Adrenal gland (tissue), 12 donors: ENCODE results near the gene CCNK. TPM values are rescaled to one million over a fixed set of nuclear protein-coding genes. Genes with fewer than 3 reads are reported as not detected.

ENCODE experiments used
- DNase-seq, 7 donors: peaks; one replicate each; pipeline ENCODE4 v3.0.0-alpha.2; 2019 to 2020
- H3K27ac ChIP-seq, 5 donors: fragments of 200-600 bp; sonication (generic) in 4 of 5; 1 replicate in 3 of 5; 2 replicates in 2 of 5; pipeline versions ENCODE4 v1.5.1 to v1.8.0; 2016 to 2020; ENCODE audit warnings: mild to moderate bottlenecking in 1 of 5
- H3K27me3 ChIP-seq: fragments of 200-600 bp; 2 replicates; pipeline ENCODE4 v1.8.0; 2021
- H3K36me3 ChIP-seq, 2 donors: fragments of 200-600 bp; replicated peaks in 1 of 2; 1 replicate in 1 of 2; 2 replicates in 1 of 2; pipeline versions ENCODE4 v1.5.1 to v1.8.0; 2018 to 2022
- H3K4me1 ChIP-seq, 2 donors: fragments of 200-600 bp; replicated peaks in 1 of 2; 1 replicate in 1 of 2; 2 replicates in 1 of 2; pipeline versions ENCODE4 v1.5.1 to v1.8.0; 2018 to 2021
- H3K4me3 ChIP-seq, 4 donors: fragments of 200-600 bp; sonication (generic) in 3 of 4; one replicate each; pipeline ENCODE4 v1.5.1; 2016 to 2018
- H3K9me3 ChIP-seq, 3 donors: fragments of 200-600 bp; sonication (generic) in 1 of 3; replicated peaks in 1 of 3; 1 replicate in 2 of 3; 2 replicates in 1 of 3; pipeline versions ENCODE4 v1.5.1 to v1.8.0; 2016 to 2021
- CTCF ChIP-seq, 6 experiments: fragments of 450-650 bp in 4 of 6; fragments of 200-600 bp in 2 of 6; sonication (generic) in 1 of 6; IDR thresholded peaks; 1 replicate in 5 of 6; 2 replicates in 1 of 6; pipeline versions ENCODE4 v1.5.1 to v1.8.0; 2016 to 2021; ENCODE audit warnings: antibody characterized with exemption in 6 of 6, mild to moderate bottlenecking in 2 of 6, moderate library complexity in 1 of 6
- POLR2A ChIP-seq, 2 donors: fragments of 450-650 bp; IDR thresholded peaks; one replicate each; pipeline ENCODE4 v1.6.1; 2017; ENCODE audit warnings: antibody characterized with exemption in 2 of 2, mild to moderate bottlenecking in 2 of 2, moderate library complexity in 1 of 2
- WGBS, 4 donors: extraction: QIAGEN DNeasy Blood & Tissue Kit in 2 of 4; methylation state at CpG; one replicate each; pipeline versions ENCODE4 v1.1.5 to v1.1.7; 2013 to 2017; 5-methylcytosine and 5-hydroxymethylcytosine counted together
- intact Hi-C, 2 donors: fragments of 100-400 bp; cut with DNase I; formaldehyde crosslinking; loops; one replicate each; pipeline versions ENCODE4 v1.14.1 to v1.15.0; 2022 to 2023
- polyA plus RNA-seq, 3 donors: library from polyadenylated mRNA; stranded (reverse); fragments of 200-250 nt in 2 of 3; fragments of 350-450 nt in 1 of 3; fragmentation: Illumina TruSeq in 1 of 3; extraction: RNeasy Lipid Tissue Mini Kit (QIAGEN cat#74804) in 1 of 3; gene quantifications; one replicate each; pipeline ENCODE4 v1.2.3, GENCODE V29; 2013 to 2014
- total RNA-seq, 9 donors: library from RNA; depleted of rRNA in 4 of 9; stranded (reverse); fragments of >200 nt in 4 of 9; fragments of 120-200 nt in 1 of 9; fragmentation: NEBNext Ultra II Directional in 1 of 9; extraction: Animal tissue kit (Norgen Biotek cat#: 25700) in 1 of 9; gene quantifications; one replicate each; pipeline versions ENCODE4 v1.1.0 to v1.2.4, GENCODE V29; 2013 to 2023
- donor health status: healthy with polysubstance abuse.
- donor health status: Bipolar disorder and iron deficiency.
- donor health status: DM: yes; HTN: yes; CAD: no.
- donor health status: DM: no; HTN: no; CAD: no.
- donor health status: DM: no; HTN: no; CAD: no.
- donor health status: DM: yes; HTN: yes; CAD: no.

CCNK gene
- total and polyA plus RNA-seq, 12 donors: 9.9 to 44.3 (median 20.2) TPM

GRCh38 chr14:99441157-99441870 lies 39.9 kb upstream of the CCNK start:
- no peak for DNase-seq
- intact Hi-C loops: no loop called here
- no peak for TF ChIP-seq POLR2A (IDR thresholded peaks at IDR 0.05)
- TF ChIP-seq CTCF (IDR thresholded peaks at IDR 0.05): no peak
- Histone ChIP-seq H3K9me3 (no peaks in the 10 kb centered on the region), H3K27ac (no peak overlapping the region), H3K4me1 (no peaks in the 10 kb centered on the region), H3K4me3 (no peak overlapping the region), H3K36me3 (peaks cover 0 to 6% of the 10 kb centered on the region in 2 donors), H3K27me3 (no peaks in the 10 kb centered on the region)
- WGBS, 4 donors: 90 to 97% (median 95%) methylated on average over 9 to 11 of the region's 11 CpGs

- Histone ChIP-seq H3K9me3 (no peaks in the 10 kb centered on the region), H3K4me1 (no peaks in the 10 kb centered on the region), H3K27me3 (no peaks in the 10 kb centered on the region), H3K36me3 (peaks cover 0 to under 1% of the 10 kb centered on the region in 2 donors), H3K27ac (no peak overlapping the region), H3K4me3 (no peak overlapping the region)
- 93 to 97% (median 94%) methylated on average over 5 to 7 of the region's 7 CpGs for WGBS, 4 donors
- TF ChIP-seq CTCF (IDR thresholded peaks at IDR 0.05): no peak
- TF ChIP-seq POLR2A (IDR thresholded peaks at IDR 0.05): no peak
- intact Hi-C loops: no loop called here
- DNase-seq: no peak
These were observed 39.3 kb upstream of the CCNK start for GRCh38 chr14:99441918-99442317.

GRCh38 chr14:99445931-99446330 lies 35.3 kb upstream of the CCNK start:
- DNase-seq: no peak
- 86 to 94% (median 90%) methylated on average over 7 of the region's 7 CpGs for WGBS, 4 donors
- Histone ChIP-seq H3K36me3 (peaks cover 0 to 18% of the 10 kb centered on the region in 2 donors), H3K4me1 (no peaks in the 10 kb centered on the region), H3K9me3 (no peaks in the 10 kb centered on the region), H3K27me3 (no peaks in the 10 kb centered on the region), H3K4me3 (no peak overlapping the region), H3K27ac (no peak overlapping the region)
- intact Hi-C loops: no loop called here
- no peak for TF ChIP-seq POLR2A (IDR thresholded peaks at IDR 0.05)
- TF ChIP-seq CTCF (IDR thresholded peaks at IDR 0.05): no peak

GRCh38 chr14:99447739-99448138 lies 33.5 kb upstream of the CCNK start:
- no peak for TF ChIP-seq POLR2A (IDR thresholded peaks at IDR 0.05)
- TF ChIP-seq CTCF (IDR thresholded peaks at IDR 0.05): no peak
- 88 to 97% (median 92%) methylated on average over 4 of the region's 4 CpGs for WGBS, 4 donors
- no peak overlapping the region for H3K4me3 ChIP-seq
- no peaks in the 10 kb centered on the region for H3K27me3 ChIP-seq
- intact Hi-C loops: no loop called here
- H3K9me3 ChIP-seq: no peaks in the 10 kb centered on the region
- peaks cover 0 to 18% of the 10 kb centered on the region in 2 donors for H3K36me3 ChIP-seq
- no peaks in the 10 kb centered on the region for H3K4me1 ChIP-seq
- no peak overlapping the region for H3K27ac ChIP-seq
- DNase-seq: no peak
